Upper lobe of right lung (tissue), 1 donor: Measurements from ENCODE around the gene ASPN. TPM values are rescaled to one million over a fixed set of nuclear protein-coding genes. Genes with fewer than 3 reads are reported as not detected.

ENCODE experiments used
- ATAC-seq: fragments of 200-7000 bp; cut with Tn5 transposase; one replicate; pipeline ENCODE4 v1.9.1; 2020; ENCODE audit warnings: mild to moderate bottlenecking, moderate library complexity
- DNase-seq: peaks from one replicate; pipeline ENCODE4 v3.0.0-alpha.2; 2020
- H3K27ac ChIP-seq: fragments of 200-600 bp; one replicate; pipeline ENCODE4 v1.8.0; 2022
- H3K27me3 ChIP-seq: fragments of 200-600 bp; one replicate; pipeline ENCODE4 v1.8.0; 2022; ENCODE audit warnings: mild to moderate bottlenecking
- H3K36me3 ChIP-seq: fragments of 200-600 bp; one replicate; pipeline ENCODE4 v1.8.0; 2022
- H3K4me1 ChIP-seq: fragments of 200-600 bp; one replicate; pipeline ENCODE4 v1.8.0; 2022
- H3K4me3 ChIP-seq: fragments of 200-600 bp; one replicate; pipeline ENCODE4 v1.8.0; 2022; ENCODE audit warnings: mild to moderate bottlenecking
- H3K9me3 ChIP-seq: fragments of 200-600 bp; one replicate; pipeline ENCODE4 v1.8.0; 2022
- intact Hi-C: fragments of 100-400 bp; cut with DNase I; formaldehyde crosslinking; loops from one replicate; pipeline ENCODE4 v1.11.0; 2022
- total RNA-seq: library from RNA; stranded (reverse); fragmentation: NEBNext Ultra II Directional; extraction: Animal tissue kit (Norgen Biotek cat#: 25700); gene quantifications from one replicate; pipeline ENCODE4 v1.2.1, GENCODE V29; 2021
- TF ChIP-seq, protein P1 (sequence below): fragments of 200-600 bp; IDR thresholded peaks from one replicate; pipeline ENCODE4 v1.8.0; 2022; ENCODE audit warnings: antibody characterized with exemption
- donor health status: DM: no; HTN: yes; CAD: no; lungs with severe emphysema.

ASPN gene
- total RNA-seq, 1 donor from 2014 or later, result 7.5 TPM

DNA sequence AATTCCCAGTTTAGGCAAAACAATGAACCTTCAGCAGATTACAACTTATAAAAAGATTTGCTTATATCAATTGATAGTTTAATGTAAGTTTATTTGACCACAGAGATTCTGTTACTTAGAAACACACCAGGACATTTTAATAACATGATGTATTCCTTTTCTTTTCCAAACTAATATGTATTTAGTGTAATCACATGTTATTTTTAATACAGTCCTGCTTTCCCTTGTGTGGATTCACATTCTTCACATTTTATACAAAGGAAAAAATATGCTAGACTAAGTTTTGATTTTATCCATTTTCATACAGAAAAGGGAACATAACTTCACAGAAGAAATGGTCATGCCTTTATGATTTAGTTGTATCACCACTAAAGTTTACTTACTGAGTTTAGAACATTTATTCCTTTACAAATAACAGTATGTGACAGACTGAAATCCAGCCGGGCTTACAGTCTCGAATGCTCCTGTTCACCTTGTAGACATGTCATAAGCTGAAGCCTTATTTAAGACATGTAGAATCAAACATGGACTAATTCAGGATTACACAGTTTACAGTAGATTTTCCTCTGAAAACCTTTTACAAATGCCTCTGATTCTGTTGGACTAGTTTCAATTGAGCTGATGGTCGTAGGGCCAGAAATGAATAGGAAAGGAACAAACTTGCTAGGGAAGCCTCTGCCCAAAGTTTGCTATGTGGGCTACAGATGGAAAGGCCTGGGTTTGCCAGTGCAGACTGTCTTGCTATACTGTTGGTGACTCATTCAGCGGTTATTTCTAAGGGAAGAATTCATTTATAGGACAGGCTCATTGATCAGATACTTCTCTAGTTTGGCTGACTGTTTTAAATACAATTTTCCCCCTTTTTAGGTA, 6.6 kb upstream of the ASPN start:
- H3K4me1 ChIP-seq, result no peaks in the 10 kb centered on the region
- H3K9me3 ChIP-seq, result no peaks in the 10 kb centered on the region
- H3K4me3 ChIP-seq, result no peak overlapping the region
- no peaks in the 10 kb centered on the region for H3K27me3 ChIP-seq
- no peak for ATAC-seq
- no peaks in the 10 kb centered on the region for H3K36me3 ChIP-seq
- TF ChIP-seq, protein P1, sequence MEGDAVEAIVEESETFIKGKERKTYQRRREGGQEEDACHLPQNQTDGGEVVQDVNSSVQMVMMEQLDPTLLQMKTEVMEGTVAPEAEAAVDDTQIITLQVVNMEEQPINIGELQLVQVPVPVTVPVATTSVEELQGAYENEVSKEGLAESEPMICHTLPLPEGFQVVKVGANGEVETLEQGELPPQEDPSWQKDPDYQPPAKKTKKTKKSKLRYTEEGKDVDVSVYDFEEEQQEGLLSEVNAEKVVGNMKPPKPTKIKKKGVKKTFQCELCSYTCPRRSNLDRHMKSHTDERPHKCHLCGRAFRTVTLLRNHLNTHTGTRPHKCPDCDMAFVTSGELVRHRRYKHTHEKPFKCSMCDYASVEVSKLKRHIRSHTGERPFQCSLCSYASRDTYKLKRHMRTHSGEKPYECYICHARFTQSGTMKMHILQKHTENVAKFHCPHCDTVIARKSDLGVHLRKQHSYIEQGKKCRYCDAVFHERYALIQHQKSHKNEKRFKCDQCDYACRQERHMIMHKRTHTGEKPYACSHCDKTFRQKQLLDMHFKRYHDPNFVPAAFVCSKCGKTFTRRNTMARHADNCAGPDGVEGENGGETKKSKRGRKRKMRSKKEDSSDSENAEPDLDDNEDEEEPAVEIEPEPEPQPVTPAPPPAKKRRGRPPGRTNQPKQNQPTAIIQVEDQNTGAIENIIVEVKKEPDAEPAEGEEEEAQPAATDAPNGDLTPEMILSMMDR, result no peak
- no peak overlapping the region for H3K27ac ChIP-seq
- intact Hi-C loops, result no loop called here
- no peak for DNase-seq

DNA sequence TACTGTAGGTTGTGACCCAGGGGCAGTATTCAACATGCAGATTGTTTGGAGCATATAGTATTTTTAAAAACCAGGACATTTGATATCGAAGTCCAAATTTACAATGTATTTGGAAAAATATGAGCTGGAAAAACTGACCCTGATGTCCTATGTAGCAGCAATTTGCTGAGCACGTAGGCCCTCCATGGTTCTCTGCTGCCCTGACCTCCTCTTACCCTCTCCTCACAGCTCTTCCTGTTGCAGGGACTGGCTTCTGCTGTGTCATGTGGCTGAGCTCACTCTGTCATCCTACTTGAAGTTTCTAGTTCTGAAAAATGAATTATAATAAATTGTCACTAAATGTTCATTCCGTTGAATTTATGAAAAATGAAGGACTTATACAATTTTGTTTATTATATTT, 4.1 kb upstream of the ASPN start:
- peaks cover 3% of the 10 kb centered on the region for H3K4me1 ChIP-seq
- H3K27me3 ChIP-seq, result no peaks in the 10 kb centered on the region
- DNase-seq (no peak), ATAC-seq (no peak)
- no peak overlapping the region for H3K27ac ChIP-seq
- no peak overlapping the region for H3K4me3 ChIP-seq
- intact Hi-C loops, result no loop called here
- H3K36me3 ChIP-seq, result no peaks in the 10 kb centered on the region
- TF ChIP-seq, protein P1, result no peak
- no peaks in the 10 kb centered on the region for H3K9me3 ChIP-seq

DNA sequence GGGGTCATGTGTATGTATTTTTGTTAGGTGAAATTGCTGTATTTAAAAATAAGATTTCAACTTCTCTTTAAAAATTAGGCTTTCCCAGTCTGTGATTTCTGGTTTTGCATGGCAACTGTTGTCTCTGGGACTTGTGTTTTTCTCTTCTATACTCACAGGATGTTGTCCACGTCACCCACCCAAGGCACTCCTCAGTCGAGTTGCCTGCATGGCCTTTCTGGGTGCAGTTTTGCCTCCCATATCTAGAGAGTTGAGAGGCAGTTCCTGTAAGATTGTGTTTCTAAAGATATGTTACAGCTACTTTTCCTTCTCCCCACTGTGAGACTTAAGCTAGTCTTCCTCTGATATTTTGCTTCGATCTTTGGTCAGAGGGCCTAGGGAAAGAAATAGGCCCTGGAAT, 2.3 kb upstream of the ASPN start:
- Histone ChIP-seq H3K27ac (peak overlapping the region; percentile 7), H3K4me1 (peaks cover 14% of the 10 kb centered on the region), H3K4me3 (no peak overlapping the region), H3K27me3 (no peaks in the 10 kb centered on the region), H3K36me3 (no peaks in the 10 kb centered on the region), H3K9me3 (no peaks in the 10 kb centered on the region)
- DNase-seq (no peak), ATAC-seq (no peak)
- intact Hi-C loops, result no loop called here
- TF ChIP-seq, protein P1, result no peak

DNA sequence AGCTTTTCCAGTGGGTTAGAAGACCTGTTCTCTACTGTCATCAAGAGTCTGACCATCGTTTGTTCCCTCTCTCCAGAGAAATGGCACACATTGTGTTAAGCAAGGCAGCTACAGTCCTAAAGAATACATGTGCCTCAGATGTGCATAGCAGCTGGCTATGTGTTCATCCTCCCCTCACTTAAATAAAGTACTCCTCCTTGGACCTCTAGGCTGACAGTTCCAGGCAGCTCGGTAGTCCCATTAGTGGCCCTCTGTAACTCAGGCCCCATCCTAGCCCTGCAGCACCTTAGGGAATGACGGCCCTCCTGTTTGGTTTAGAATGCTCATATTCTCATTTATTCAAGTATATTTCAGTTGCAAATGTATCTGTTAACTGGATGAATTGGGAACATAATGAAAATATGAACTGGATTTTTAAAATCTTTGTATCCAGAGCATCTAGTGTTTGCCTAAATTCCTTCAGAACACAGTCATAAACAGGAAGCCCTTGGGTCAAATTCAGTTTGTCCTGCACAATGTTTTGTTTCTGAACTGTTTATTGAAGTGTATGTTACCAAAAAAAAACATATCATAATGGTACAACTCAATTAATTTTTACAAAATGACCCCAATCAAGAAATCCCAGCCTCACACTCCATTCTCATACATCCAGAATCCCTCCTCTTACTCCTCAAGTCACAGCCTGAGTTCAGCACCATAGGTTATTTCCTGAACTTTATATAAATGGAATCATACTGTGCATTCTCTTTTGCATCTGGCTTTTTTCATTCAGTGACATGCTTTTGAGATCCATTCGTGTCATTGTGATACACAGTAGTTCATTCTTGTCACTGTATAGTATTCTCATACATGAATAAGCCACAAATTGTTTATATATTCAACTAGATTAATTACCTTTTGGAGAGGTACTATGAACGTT, 1.6 kb upstream of the ASPN start:
- H3K27ac ChIP-seq, result no peak overlapping the region
- ATAC-seq, result no peak
- no peak overlapping the region for H3K4me3 ChIP-seq
- no peak for DNase-seq
- peaks cover 14% of the 10 kb centered on the region for H3K4me1 ChIP-seq
- H3K27me3 ChIP-seq, result no peaks in the 10 kb centered on the region
- TF ChIP-seq, protein P1, result no peak
- H3K9me3 ChIP-seq, result no peaks in the 10 kb centered on the region
- intact Hi-C loops, result no loop called here
- no peaks in the 10 kb centered on the region for H3K36me3 ChIP-seq

DNA sequence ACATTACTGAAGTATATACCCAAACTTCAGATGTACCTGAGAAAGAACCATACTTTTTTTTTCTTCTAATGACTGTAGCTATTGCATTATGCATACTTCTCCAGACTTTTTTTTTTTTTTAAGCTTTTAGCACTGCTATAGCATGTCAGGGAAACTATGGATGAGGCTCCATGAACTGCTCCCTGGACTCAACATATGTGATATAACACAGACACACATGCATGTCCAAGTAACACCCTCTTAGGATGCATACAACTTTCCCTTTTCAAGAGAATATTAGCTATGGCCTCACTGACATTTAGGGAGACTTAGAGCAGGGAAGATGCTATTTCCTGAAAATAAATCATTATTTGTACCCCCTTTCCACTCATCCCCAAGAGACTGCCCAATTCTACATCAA, 499 bp upstream of the ASPN start:
- no peaks in the 10 kb centered on the region for H3K9me3 ChIP-seq
- no peaks in the 10 kb centered on the region for H3K36me3 ChIP-seq
- no peak for ATAC-seq
- no peak overlapping the region for H3K4me3 ChIP-seq
- intact Hi-C loops, result no loop called here
- peaks cover 14% of the 10 kb centered on the region for H3K4me1 ChIP-seq
- TF ChIP-seq, protein P1, result no peak
- H3K27ac ChIP-seq, result no peak overlapping the region
- no peaks in the 10 kb centered on the region for H3K27me3 ChIP-seq
- DNase-seq, result no peak
